Right atrium auricular region (tissue), 2 donors: Measurements from ENCODE around the gene ZYX. TPM values are rescaled to one million over a fixed set of nuclear protein-coding genes. Genes with fewer than 3 reads are reported as not detected.

ENCODE experiments used
- DNase-seq: peaks from one replicate; pipeline ENCODE4 v3.0.0-alpha.2; 2019; ENCODE audit warnings: low spot score
- H3K27ac ChIP-seq, 2 donors: fragments of 200-600 bp; sonication (generic); 1 replicate in 1 of 2; 2 replicates in 1 of 2; pipeline ENCODE4 v1.5.1; 2016 to 2019
- H3K27me3 ChIP-seq, 2 donors: fragments of 200-600 bp; sonication (generic); one replicate each; pipeline versions ENCODE4 v1.5.1 to v1.6.0; 2017 to 2019
- H3K36me3 ChIP-seq: fragments of 200-600 bp; sonication (generic); one replicate; pipeline ENCODE4 v1.5.1; 2016
- H3K4me1 ChIP-seq, 2 donors: fragments of 200-600 bp; sonication (generic); one replicate each; pipeline versions ENCODE4 v1.5.1 to v1.6.0; 2017 to 2019
- H3K4me3 ChIP-seq, 2 donors: fragments of 200-600 bp; sonication (generic); 1 replicate in 1 of 2; 2 replicates in 1 of 2; pipeline ENCODE4 v1.5.1; 2017 to 2019; ENCODE audit warnings: mild to moderate bottlenecking in 1 of 2, moderate library complexity in 1 of 2
- H3K9me3 ChIP-seq, 2 donors: fragments of 200-600 bp; sonication (generic); one replicate each; pipeline ENCODE4 v1.5.1; 2019
- microRNA-seq, 2 donors: library from miRNA; unstranded; fragments of <30 nt; microRNA quantifications; one replicate each; pipeline ENCODE4, GENCODE V29; 2016 to 2017; ENCODE audit warnings: borderline number of aligned reads in 2 of 2, borderline replicate concordance in 1 of 2
- total RNA-seq, 2 donors: library from RNA; depleted of rRNA; stranded (reverse); fragments of >200 nt; gene quantifications; one replicate each; pipeline ENCODE4 v1.1.0, GENCODE V29; 2016
- TF ChIP-seq, protein P1 (sequence below), 2 donors: fragments of 200-600 bp; sonication (generic); IDR thresholded peaks; one replicate each; pipeline ENCODE4 v1.5.1; 2019; ENCODE audit warnings: antibody characterized with exemption in 2 of 2

The ZYX gene
- total RNA-seq, 2 donors from 2014 or later = 48.3 to 93.7 TPM

GRCh38 chr7:143439866-143440265, 58.7 kb downstream of the ZYX start:
- no peak for DNase-seq
- TF ChIP-seq, protein P1, sequence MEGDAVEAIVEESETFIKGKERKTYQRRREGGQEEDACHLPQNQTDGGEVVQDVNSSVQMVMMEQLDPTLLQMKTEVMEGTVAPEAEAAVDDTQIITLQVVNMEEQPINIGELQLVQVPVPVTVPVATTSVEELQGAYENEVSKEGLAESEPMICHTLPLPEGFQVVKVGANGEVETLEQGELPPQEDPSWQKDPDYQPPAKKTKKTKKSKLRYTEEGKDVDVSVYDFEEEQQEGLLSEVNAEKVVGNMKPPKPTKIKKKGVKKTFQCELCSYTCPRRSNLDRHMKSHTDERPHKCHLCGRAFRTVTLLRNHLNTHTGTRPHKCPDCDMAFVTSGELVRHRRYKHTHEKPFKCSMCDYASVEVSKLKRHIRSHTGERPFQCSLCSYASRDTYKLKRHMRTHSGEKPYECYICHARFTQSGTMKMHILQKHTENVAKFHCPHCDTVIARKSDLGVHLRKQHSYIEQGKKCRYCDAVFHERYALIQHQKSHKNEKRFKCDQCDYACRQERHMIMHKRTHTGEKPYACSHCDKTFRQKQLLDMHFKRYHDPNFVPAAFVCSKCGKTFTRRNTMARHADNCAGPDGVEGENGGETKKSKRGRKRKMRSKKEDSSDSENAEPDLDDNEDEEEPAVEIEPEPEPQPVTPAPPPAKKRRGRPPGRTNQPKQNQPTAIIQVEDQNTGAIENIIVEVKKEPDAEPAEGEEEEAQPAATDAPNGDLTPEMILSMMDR (IDR thresholded peaks at IDR 0.05) = no peak
- Histone ChIP-seq H3K9me3 (no peaks in the 10 kb centered on the region), H3K27me3 (no peaks in the 10 kb centered on the region), H3K36me3 (no peaks in the 10 kb centered on the region), H3K4me3 (no peak overlapping the region), H3K4me1 (no peaks in the 10 kb centered on the region), H3K27ac (no peak overlapping the region)

Small RNA genes lying within 50 kb of the gene (microRNA-seq; reads per million reads assigned to microRNA genes)
- gene MIR6892 = 0 to 0.71 reads per million in 2 donors

Other genes with a start within 250 kb of the ZYX start
- not detected for gene PIP, start 249.3 kb upstream of the ZYX start, total RNA-seq
- gene TAS2R39, start 197.9 kb upstream of the ZYX start, total RNA-seq = not detected
- not detected for gene TAS2R40, start 159.3 kb upstream of the ZYX start, total RNA-seq
- gene GSTK1, start 117.9 kb upstream of the ZYX start, total RNA-seq = 100 to 1,000 TPM; 169 to 270 TPM
- 10 to 100 TPM in 1 of 2 donors, 1 to 10 TPM in 1; 7.8 to 12.3 TPM for gene TMEM139, start 96.4 kb upstream of the ZYX start, total RNA-seq
- 1 to 10 TPM; 5.2 to 7.6 TPM for gene CASP2, start 93.0 kb upstream of the ZYX start, total RNA-seq
- gene CLCN1, start 65.2 kb upstream of the ZYX start, total RNA-seq = not detected
- under 1 TPM; 0.08 to 0.48 TPM for gene FAM131B, start 18.6 kb upstream of the ZYX start, total RNA-seq
- under 1 TPM in 1 of 2 donors, not detected in 1; 0.71 TPM for gene EPHA1, start 27.5 kb downstream of the ZYX start, total RNA-seq
- not detected for gene TAS2R60, start 62.1 kb downstream of the ZYX start, total RNA-seq
- gene TAS2R41, start 96.5 kb downstream of the ZYX start, total RNA-seq = not detected
- gene CTAGE15, start 190.5 kb downstream of the ZYX start, total RNA-seq = not detected
- gene TCAF2, start 239.6 kb downstream of the ZYX start, total RNA-seq = 1 to 10 TPM in 1 of 2 donors, under 1 TPM in 1; 0.19 to 1.4 TPM